Suprapubic skin (tissue), 3 donors: ENCODE data around the gene BBS12.

Source experiments
- CTCF ChIP-seq, 2 donors: fragments of 200-600 bp in 1 of 2; fragments of 450-650 bp in 1 of 2; sonication (generic) in 1 of 2; IDR thresholded peaks; one replicate each; pipeline ENCODE4 v1.5.1; 2016 to 2019; ENCODE audit warnings: antibody characterized with exemption in 2 of 2, mild to moderate bottlenecking in 1 of 2, moderate library complexity in 1 of 2
- POLR2A ChIP-seq, 2 donors: fragments of 450-650 bp; IDR thresholded peaks; one replicate each; pipeline ENCODE4 v1.6.1; 2017; ENCODE audit warnings: antibody characterized with exemption in 2 of 2, mild to moderate bottlenecking in 2 of 2, moderate library complexity in 2 of 2

GRCh38 chr4:122771724-122772123 is 39.2 kb downstream of the BBS12 start:
- TF ChIP-seq POLR2A (IDR thresholded peaks at IDR 0.05) (no peak), CTCF (IDR thresholded peaks at IDR 0.05) (no peak)
